Measurements from ENCODE around the gene SESTD1. TPM values are rescaled to one million over a fixed set of nuclear protein-coding genes. Genes with fewer than 3 reads are reported as not detected.

The SESTD1 gene
- total and polyA plus RNA-seq, 2 of the 8 experiments (the other 6 are each of a cell fraction or from before 2014, with no cell fraction given), result 5.2 to 49.6 TPM

DNA sequence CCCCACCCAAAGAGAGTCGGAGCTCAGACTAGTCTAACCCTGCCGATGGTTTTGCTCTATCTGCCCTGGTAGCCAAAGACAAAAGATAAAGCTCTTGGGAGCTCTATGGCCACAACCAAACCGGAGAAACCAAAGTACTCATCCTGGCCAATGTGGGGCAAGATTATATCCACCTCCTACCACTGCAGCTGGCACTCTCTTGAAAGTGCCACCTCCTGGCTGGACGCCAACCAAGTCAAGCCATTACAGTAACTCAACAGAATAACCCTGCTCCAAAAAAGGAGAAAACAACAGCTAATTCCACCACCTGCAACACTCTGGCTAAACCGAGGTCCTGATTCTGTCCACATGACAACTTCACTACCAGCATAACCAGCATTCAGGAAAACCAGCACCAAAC lies 57.6 kb downstream of the SESTD1 start:
- Histone ChIP-seq H3K23ac (ENCODE audit: insufficient read length) (no peak overlapping the region), H2BK15ac (ENCODE audit: low read length) (no peak overlapping the region), H4K91ac (replicated peaks; ENCODE audit: insufficient read length, low read length) (no peak overlapping the region), H3K4me2 (ENCODE audit: insufficient read depth in 1 of 2, low read depth in 2 of 2, low read length in 2 of 2) (no peak overlapping the region), H3K79me2 (ENCODE audit: control insufficient read depth in 1 of 2, insufficient read depth in 2 of 2, low read length in 2 of 2) (peaks cover 0 to 10% of the 10 kb centered on the region in 2 experiments; a peak in 1 of 4 replicates), H3K14ac (ENCODE audit: insufficient read length) (no peak overlapping the region), H4K5ac (ENCODE audit: insufficient read length, low read depth, low read length) (no peak overlapping the region), H2AK5ac (ENCODE audit: low read depth, low read length) (no peak overlapping the region), H3K4me3 (ENCODE audit: extremely low read depth in 1 of 4, insufficient read depth in 2 of 4, low read depth in 3 of 4, low read length in 4 of 4) (no peak overlapping the region), H3K9me3 (ENCODE audit: insufficient read depth in 2 of 2, low read depth in 1 of 2, low read length in 1 of 2) (peaks cover 15 to 22% of the 10 kb centered on the region in 2 experiments; a peak in 3 of 4 replicates), H3K36me3 (ENCODE audit: control insufficient read depth in 2 of 4, insufficient read depth in 4 of 4, low read length in 3 of 4) (no peaks in the 10 kb centered on the region), H3K4me1 (replicated peaks in 1 of 4; ENCODE audit: control insufficient read depth in 3 of 4, insufficient read depth in 4 of 4, low read length in 3 of 4) (no peaks in the 10 kb centered on the region), H2AFZ (ENCODE audit: low read length) (no peak overlapping the region), H3K18ac (ENCODE audit: extremely low read depth, low read length) (no peak overlapping the region), H3K27me3 (replicated peaks in 1 of 4; ENCODE audit: control insufficient read depth in 3 of 4, extremely low read depth in 1 of 4, insufficient read depth in 3 of 4, low read length in 3 of 4) (no peaks in the 10 kb centered on the region), H3K9ac (replicated peaks in 1 of 4; ENCODE audit: extremely low read depth in 1 of 4, low read depth in 3 of 4, low read length in 3 of 4) (no peak overlapping the region), H3K23me2 (ENCODE audit: low read depth, low read length) (no peaks in the 10 kb centered on the region), H2BK120ac (replicated peaks; ENCODE audit: low read depth, low read length) (no peak overlapping the region), H3K4ac (replicated peaks; ENCODE audit: insufficient read length, low read depth, low read length) (no peak overlapping the region), H2BK5ac (ENCODE audit: low read depth, low read length) (no peak overlapping the region), H3K79me1 (ENCODE audit: low read depth, low read length) (no peaks in the 10 kb centered on the region), H2BK12ac (ENCODE audit: low read depth, low read length) (no peak overlapping the region), H4K8ac (ENCODE audit: extremely low read depth, insufficient read depth, low read length) (no peak overlapping the region), H3K27ac (ENCODE audit: low read depth, low read length) (no peak overlapping the region), H3K56ac (replicated peaks; ENCODE audit: insufficient read length, low read depth, low read length) (no peak overlapping the region), H2BK20ac (ENCODE audit: low read length) (no peak overlapping the region), H4K20me1 (replicated peaks in 1 of 2; ENCODE audit: control insufficient read depth in 1 of 2, insufficient read depth in 2 of 2, low read length in 2 of 2) (no peaks in the 10 kb centered on the region)
- FAIRE-seq, result no peak
- WGBS, 2 experiments (ENCODE audit: extremely low coverage in 1 of 2, insufficient coverage in 1 of 2, insufficient read length in 1 of 2, insufficient replicate concordance in 2 of 2, low coverage in 1 of 2, low lambda C conversion rate in 2 of 2, missing lambda C conversion rate in 1 of 2), result 89% methylated on average over 1 of the region's 5 CpGs; no CpG with 5 or more reads in 1 of the 2 experiments
- ChIA-PET CTCF (ENCODE audit: partially characterized antibody) (interaction anchor here (0.8 to 1.8 kb wide), 2 partner anchors 12 to 226 kb away, joined by 3 to 5 read pairs; no protein-coding TSS in a partner anchor), POLR2A (ENCODE audit: partially characterized antibody) (no interaction called here)
- no peak for DNase-seq (ENCODE audit: low read depth in 1 of 2, low spot score in 2 of 2)
- TF ChIP-seq, protein P1, sequence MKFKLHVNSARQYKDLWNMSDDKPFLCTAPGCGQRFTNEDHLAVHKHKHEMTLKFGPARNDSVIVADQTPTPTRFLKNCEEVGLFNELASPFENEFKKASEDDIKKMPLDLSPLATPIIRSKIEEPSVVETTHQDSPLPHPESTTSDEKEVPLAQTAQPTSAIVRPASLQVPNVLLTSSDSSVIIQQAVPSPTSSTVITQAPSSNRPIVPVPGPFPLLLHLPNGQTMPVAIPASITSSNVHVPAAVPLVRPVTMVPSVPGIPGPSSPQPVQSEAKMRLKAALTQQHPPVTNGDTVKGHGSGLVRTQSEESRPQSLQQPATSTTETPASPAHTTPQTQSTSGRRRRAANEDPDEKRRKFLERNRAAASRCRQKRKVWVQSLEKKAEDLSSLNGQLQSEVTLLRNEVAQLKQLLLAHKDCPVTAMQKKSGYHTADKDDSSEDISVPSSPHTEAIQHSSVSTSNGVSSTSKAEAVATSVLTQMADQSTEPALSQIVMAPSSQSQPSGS (IDR thresholded peaks at IDR 0.05; ENCODE audit: low read length), result no peak
- no peak for TF ChIP-seq KDM1A (IDR thresholded peaks at IDR 0.05; ENCODE audit: borderline replicate concordance, low read length)
- no peak for TF ChIP-seq ASH2L (IDR thresholded peaks at IDR 0.05; ENCODE audit: low read length)
- TF ChIP-seq, protein P2, sequence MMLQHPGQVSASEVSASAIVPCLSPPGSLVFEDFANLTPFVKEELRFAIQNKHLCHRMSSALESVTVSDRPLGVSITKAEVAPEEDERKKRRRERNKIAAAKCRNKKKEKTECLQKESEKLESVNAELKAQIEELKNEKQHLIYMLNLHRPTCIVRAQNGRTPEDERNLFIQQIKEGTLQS (IDR thresholded peaks at IDR 0.05; ENCODE audit: insufficient read depth, low read depth, low read length), result no peak
- no peak for TF ChIP-seq TEAD4 (IDR thresholded peaks at IDR 0.05; ENCODE audit: low read depth, low read length)
- TF ChIP-seq KDM4A (IDR thresholded peaks at IDR 0.05; ENCODE audit: low read depth, low read length, severe bottlenecking), result no peak
- TF ChIP-seq, protein P3, sequence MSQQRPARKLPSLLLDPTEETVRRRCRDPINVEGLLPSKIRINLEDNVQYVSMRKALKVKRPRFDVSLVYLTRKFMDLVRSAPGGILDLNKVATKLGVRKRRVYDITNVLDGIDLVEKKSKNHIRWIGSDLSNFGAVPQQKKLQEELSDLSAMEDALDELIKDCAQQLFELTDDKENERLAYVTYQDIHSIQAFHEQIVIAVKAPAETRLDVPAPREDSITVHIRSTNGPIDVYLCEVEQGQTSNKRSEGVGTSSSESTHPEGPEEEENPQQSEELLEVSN (IDR thresholded peaks at IDR 0.05), result no peak
- TF ChIP-seq CBX8 (IDR thresholded peaks at IDR 0.05; ENCODE audit: borderline replicate concordance, low read depth, low read length), result no peak
- TF ChIP-seq GABPA (IDR thresholded peaks at IDR 0.05; ENCODE audit: borderline replicate concordance, insufficient read depth, low read length), result no peak
- no peak for TF ChIP-seq PHF8 (conservative IDR thresholded peaks at IDR 0.05; ENCODE audit: low read depth, low read length)
- no peak for TF ChIP-seq EP300 (IDR thresholded peaks at IDR 0.05; ENCODE audit: borderline replicate concordance in 1 of 2, low read depth in 2 of 2, low read length in 2 of 2)
